ENCODE data around the gene ACP5.
"Not testable (repeated sequence)": the region's sequence is repeated elsewhere in the genome, so short reads cannot be mapped to it uniquely, and the experiment has no call there.

Gene ACP5

DNA sequence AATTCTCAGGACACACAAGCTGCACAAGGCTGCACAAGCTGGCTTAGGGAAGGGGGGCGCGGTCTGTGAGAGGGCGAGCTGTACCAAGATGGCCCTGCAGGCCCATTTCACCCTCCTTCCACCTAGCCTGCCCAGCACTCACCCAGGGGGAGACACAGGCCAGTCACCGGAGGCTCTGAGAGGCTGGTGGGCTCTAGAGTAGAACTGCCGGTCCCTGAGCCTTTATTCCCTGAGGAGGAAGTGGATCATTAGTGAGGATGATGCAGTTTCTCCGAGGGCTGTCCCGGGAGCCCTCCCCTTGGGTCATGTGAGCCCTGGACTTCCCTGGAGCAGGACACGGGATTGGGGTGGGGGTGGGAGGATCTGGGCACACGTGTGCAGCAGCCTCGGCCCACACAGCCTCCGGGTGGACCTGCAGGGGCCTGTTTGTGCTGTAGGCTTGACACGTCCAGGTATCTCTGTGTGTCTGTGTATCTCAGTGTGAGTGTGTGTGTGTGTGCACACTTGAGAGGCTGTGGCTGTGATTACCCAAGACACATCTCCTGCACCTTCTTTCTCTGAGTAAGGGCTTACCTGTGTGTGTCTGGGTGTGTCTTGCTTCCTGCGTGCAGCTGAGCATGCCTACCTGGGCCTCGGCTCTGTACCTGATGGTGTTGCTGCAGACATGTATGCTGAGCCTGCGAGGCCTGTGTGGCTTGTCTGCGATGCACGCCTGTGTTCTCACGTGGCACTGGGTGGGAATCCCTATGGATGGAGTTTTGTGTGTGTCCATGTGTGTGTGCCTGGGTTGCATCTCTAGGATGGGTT is at the start of gene ACP5:
Gene ACP5, minus strand, starts transcription at position 195 of the 807 bp plus-strand sequence. CDS start 328 bp downstream, outside the sequence.
- H3K9me3 Mint-ChIP-seq: peaks cover 1% of the 10 kb centered on the region
- H3K4me3 Mint-ChIP-seq: peak within 1 kb of the TSS; percentile 84
- peak within 1 kb of the TSS; percentile 45 for H3K27ac Mint-ChIP-seq
- H3K36me3 Mint-ChIP-seq: peaks cover 12% of the 10 kb centered on the region
- ATAC-seq (ENCODE audit: low read depth): no peak
- peaks cover 41% of the 10 kb centered on the region for H3K4me1 Mint-ChIP-seq
- H3K27me3 Mint-ChIP-seq: no peaks in the 10 kb centered on the region
- no peak for DNase-seq (ENCODE audit: low spot score in 2 of 2)

DNA sequence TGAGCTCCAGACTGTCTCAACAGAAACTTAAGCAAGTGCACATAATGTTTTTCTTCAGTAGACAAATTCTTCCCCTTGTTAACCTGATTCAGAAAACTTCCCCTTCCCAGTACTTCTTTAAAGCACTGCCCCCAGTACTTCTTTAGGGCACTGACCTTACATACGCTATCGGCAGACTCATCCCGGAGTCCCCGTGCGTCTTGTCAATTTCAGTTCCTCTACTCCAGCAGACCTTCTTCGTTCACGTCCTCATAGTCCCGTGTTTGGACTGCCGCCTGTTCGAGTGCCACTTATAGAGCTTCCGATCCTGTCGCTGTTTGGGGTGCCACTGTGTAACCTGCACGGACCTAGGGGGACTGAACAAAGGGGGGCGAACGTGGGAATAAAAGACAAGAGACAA is 48.8 kb upstream of the ACP5 start:
- no peak overlapping the region for H3K27ac Mint-ChIP-seq
- no peak for ATAC-seq (ENCODE audit: low read depth)
- no peak overlapping the region for H3K4me3 Mint-ChIP-seq
- peaks cover 9% of the 10 kb centered on the region for H3K27me3 Mint-ChIP-seq
- H3K36me3 Mint-ChIP-seq: peaks cover 3% of the 10 kb centered on the region
- H3K9me3 Mint-ChIP-seq: no peaks in the 10 kb centered on the region
- H3K4me1 Mint-ChIP-seq: peaks cover 8% of the 10 kb centered on the region
- DNase-seq (ENCODE audit: low spot score in 2 of 2): no peak

DNA sequence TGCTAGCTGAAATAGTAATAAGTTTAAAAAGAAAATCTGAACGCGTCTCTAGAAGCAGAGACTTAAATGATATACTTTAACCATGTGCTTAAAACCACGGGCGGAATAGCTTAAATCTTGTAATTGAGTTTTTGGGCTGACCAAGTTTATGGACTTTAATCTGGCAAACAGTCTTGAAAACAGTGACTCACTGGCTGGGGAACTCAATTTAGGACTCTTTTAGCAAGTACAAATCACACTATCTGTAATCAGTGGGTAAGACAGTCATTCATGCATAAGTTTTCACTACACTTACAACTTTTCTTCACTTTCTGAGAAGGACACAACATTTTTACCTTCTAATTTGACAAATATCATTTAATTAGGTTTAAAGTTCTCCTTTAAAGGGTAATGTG is 46.6 kb upstream of the ACP5 start:
- peaks cover 5% of the 10 kb centered on the region for H3K27me3 Mint-ChIP-seq
- peaks cover 8% of the 10 kb centered on the region for H3K4me1 Mint-ChIP-seq
- H3K36me3 Mint-ChIP-seq: peaks cover 21% of the 10 kb centered on the region
- no peak for DNase-seq (ENCODE audit: low spot score in 2 of 2)
- no peak for ATAC-seq (ENCODE audit: low read depth)
- no peak overlapping the region for H3K4me3 Mint-ChIP-seq
- no peaks in the 10 kb centered on the region for H3K9me3 Mint-ChIP-seq
- no peak overlapping the region for H3K27ac Mint-ChIP-seq

DNA sequence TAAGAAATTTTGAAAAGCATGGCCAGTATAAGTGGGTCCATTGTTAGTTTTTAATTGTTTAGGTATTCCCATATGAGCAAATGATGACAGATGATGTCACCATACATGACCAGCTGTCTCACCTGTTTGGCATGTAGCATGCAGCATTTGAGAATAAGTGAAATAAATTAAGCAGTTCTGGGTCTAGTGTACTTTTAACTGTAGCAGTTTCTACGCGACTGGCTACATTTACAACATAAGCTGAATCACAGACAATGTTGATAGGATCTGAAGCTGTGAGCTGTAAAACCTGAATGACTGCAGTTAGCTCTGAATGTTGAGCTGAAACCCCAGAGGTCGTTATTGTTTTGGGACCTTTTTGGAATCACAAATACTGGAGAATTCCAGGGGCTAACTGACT is 45.0 kb upstream of the ACP5 start:
- not testable (repeated sequence) for ATAC-seq (ENCODE audit: low read depth); DNase-seq (ENCODE audit: low spot score in 2 of 2); H3K27me3 Mint-ChIP-seq; H3K27ac Mint-ChIP-seq; H3K4me3 Mint-ChIP-seq; H3K9me3 Mint-ChIP-seq; H3K4me1 Mint-ChIP-seq
- H3K36me3 Mint-ChIP-seq: peaks cover 37% of the 10 kb centered on the region

DNA sequence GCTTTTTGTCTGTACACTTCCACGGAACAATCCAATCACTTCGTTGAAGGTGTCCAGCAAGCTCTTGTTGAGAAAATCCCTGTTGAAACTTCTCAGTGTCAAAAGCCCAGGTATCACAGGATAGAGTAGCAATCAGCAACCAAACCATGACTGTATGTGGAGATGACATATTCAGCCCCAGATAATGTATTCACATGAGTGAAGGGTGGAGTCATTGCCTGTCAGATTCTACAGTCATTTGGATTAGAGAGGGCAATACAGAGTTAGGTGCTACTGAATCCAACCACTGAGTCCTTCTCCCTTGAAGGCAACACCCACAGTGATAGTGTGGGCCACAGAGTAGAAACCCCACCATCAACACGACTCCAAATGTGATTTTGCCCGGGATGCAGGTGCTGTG is 43.1 kb upstream of the ACP5 start:
- peaks cover 49% of the 10 kb centered on the region for H3K36me3 Mint-ChIP-seq
- no peak for DNase-seq (ENCODE audit: low spot score in 2 of 2)
- ATAC-seq (ENCODE audit: low read depth): no peak
- H3K4me3 Mint-ChIP-seq: no peak overlapping the region
- peaks cover 9% of the 10 kb centered on the region for H3K9me3 Mint-ChIP-seq
- peaks cover 3% of the 10 kb centered on the region for H3K27me3 Mint-ChIP-seq
- no peak overlapping the region for H3K27ac Mint-ChIP-seq
- H3K4me1 Mint-ChIP-seq: peaks cover 8% of the 10 kb centered on the region

DNA sequence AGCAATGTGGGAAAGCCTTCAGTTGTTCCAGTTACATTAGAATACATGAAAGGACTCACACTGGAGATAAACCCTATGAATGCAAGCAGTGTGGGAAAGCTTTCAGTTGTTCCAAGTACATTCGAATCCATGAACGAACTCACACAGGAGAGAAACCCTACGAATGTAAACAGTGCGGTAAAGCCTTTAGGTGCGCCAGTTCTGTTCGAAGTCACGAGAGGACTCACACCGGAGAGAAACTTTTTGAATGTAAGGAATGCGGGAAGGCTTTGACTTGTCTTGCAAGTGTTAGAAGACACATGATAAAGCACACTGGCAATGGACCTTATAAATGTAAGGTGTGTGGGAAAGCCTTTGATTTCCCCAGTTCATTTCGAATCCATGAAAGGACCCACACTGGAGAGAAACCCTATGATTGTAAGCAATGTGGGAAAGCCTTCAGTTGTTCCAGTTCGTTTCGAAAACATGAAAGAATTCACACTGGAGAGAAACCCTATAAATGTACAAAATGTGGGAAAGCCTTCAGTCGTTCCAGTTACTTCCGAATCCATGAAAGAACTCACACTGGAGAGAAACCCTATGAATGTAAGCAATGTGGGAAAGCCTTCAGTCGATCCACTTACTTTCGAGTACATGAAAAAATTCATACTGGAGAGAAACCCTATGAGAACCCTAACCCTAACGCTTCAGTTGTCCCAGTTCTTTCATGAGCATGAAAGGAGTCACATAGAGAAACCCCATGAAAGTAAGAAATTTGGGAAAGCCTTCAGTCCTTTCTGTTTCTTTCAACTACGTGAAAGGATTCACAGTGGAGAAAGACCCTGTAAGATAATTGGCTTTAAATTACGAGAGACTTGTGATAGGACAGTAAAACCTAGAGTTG is 40.0 kb upstream of the ACP5 start:
- no peaks in the 10 kb centered on the region for H3K27me3 Mint-ChIP-seq
- H3K4me3 Mint-ChIP-seq: no peak overlapping the region
- peaks cover 61% of the 10 kb centered on the region for H3K36me3 Mint-ChIP-seq
- H3K27ac Mint-ChIP-seq: no peak overlapping the region
- peaks cover 2% of the 10 kb centered on the region for H3K4me1 Mint-ChIP-seq
- ATAC-seq (ENCODE audit: low read depth): no peak
- no peak for DNase-seq (ENCODE audit: low spot score in 2 of 2)
- peaks cover 12% of the 10 kb centered on the region for H3K9me3 Mint-ChIP-seq

DNA sequence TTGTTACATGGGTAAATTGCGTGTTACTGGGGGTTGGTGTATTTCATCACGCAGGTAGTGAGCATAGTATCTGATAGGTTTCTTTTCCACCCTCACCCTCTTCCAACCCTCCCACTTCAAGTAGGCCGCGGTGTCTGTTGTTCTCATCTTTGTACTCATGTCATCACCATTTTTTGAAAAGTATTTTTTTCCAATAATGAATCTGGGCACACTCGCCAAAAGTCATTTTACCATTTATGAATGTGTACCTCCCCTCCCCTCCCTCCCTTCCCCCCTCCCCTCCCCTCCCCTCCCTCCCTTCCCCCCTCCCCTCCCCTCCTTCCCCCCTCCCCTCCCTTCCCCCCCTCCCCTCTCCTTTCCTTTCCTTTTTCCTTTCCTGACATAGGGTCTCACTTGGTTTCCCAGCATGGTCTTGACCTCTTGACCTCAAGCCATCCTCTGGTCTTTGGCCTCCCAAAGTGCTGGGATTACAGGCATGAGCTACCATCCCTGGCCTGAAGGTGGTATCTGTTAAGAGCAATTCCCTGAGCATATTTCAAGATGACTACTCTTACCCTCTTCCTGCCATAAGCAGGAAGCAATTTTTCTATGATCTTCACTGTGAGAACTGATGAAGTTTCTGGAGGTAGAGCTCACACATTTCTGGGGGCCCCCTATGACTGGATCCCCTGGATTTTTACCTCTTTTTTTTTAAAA is 35.5 kb upstream of the ACP5 start:
- no peak for ATAC-seq (ENCODE audit: low read depth)
- Mint-ChIP-seq H3K27me3 (no peaks in the 10 kb centered on the region), H3K27ac (no peak overlapping the region)

DNA sequence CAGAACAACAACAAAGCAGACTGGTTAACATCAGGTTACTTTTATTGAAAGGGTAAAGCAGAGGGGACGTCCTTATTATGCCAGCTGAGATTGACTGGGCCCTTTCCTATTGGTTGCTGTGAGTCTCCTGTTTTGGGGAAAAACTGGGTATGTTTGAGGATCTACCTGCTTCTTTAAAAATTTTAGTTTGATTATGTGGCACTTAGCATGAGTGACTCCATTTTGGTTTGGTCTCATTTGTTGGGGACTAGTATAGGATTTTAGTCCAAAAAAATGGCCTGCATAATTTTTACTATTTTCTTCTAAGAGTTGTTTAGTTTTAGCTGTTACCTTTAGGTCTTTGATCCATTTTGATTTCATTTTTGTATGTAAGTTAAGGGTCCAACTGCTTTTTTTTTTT is 34.3 kb upstream of the ACP5 start:
- peaks cover 7% of the 10 kb centered on the region for H3K9me3 Mint-ChIP-seq
- H3K4me1 Mint-ChIP-seq: peaks cover 2% of the 10 kb centered on the region
- no peaks in the 10 kb centered on the region for H3K27me3 Mint-ChIP-seq
- H3K4me3 Mint-ChIP-seq: no peak overlapping the region
- H3K36me3 Mint-ChIP-seq: peaks cover 29% of the 10 kb centered on the region
- no peak overlapping the region for H3K27ac Mint-ChIP-seq
- DNase-seq (ENCODE audit: low spot score in 2 of 2): no peak
- ATAC-seq (ENCODE audit: low read depth): no peak

More for the DNA sequence above, 35.5 kb upstream of the ACP5 start:
- Mint-ChIP-seq H3K4me3 (no peak overlapping the region), H3K9me3 (peaks cover 10% of the 10 kb centered on the region), H3K36me3 (peaks cover 32% of the 10 kb centered on the region), H3K4me1 (peaks cover 2% of the 10 kb centered on the region)
- no peak for DNase-seq (ENCODE audit: low spot score in 2 of 2)

DNA sequence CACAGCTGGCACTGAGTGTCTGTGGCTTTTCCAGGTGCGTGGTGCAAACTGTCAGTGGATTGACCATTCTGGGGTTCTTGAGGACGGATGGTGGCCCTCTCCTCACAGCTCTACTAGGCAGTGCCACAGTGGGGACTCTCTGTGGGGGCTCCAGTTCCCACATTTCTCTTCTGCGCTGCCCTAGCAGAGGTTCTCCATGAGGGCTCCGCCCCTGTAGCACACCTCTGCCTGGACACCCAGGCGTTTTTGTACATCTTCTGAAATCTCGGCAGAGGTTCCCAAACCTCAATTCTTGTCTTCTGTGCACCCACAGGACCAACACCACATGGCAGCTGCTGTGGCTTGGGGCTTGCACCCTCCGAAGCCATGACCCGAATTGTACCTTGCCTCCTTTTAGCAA is 29.0 kb upstream of the ACP5 start:
- ATAC-seq (ENCODE audit: low read depth) (no peak), DNase-seq (ENCODE audit: low spot score in 2 of 2) (no peak)
- peaks cover 30% of the 10 kb centered on the region for H3K36me3 Mint-ChIP-seq
- H3K27me3 Mint-ChIP-seq: no peaks in the 10 kb centered on the region
- H3K27ac Mint-ChIP-seq: no peak overlapping the region
- peaks cover 7% of the 10 kb centered on the region for H3K9me3 Mint-ChIP-seq
- H3K4me3 Mint-ChIP-seq: no peak overlapping the region
- H3K4me1 Mint-ChIP-seq: peaks cover 9% of the 10 kb centered on the region

DNA sequence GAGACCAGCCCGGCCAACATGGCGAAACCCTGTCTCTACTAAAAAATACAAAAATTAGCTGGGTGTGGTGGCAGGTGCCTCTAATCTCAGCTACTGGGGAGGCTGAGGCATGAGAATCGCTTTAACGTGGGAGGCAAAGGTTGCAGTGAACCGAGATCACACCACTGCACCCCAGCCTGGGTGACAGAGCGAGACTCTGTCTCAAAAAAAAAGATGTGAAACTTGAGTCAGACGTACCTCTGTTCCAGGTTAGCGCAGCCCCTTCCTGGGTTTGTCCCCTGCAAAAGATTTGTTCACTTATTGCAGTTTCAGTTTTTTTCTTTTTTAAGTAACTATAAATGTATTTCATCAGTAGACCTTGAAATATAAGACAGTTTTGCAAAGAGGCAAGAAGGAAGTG is 22.3 kb upstream of the ACP5 start:
- not testable (repeated sequence) for H3K9me3 Mint-ChIP-seq; DNase-seq (ENCODE audit: low spot score in 2 of 2); H3K27ac Mint-ChIP-seq; H3K4me3 Mint-ChIP-seq; H3K36me3 Mint-ChIP-seq; H3K27me3 Mint-ChIP-seq; ATAC-seq (ENCODE audit: low read depth)
- peaks cover 18% of the 10 kb centered on the region for H3K4me1 Mint-ChIP-seq

DNA sequence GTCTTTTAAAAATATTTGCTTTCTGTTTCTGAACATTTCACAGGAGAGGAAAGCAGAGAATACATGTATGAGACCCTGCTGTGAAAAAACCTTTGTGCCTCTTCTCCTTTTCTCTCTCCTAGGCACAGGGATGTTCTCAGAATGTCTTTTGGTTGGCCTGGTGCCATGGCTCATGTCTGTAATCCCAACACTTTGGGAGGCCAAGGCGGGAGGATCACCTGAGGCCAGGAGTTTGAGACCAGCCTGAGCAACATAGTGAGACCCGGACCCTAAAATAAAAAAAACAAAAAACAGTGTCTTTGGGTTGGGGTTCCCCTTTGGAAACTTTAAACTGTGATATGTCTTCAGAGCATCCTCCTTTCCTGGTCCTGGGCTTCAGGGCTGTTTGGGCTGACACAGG is 21.3 kb upstream of the ACP5 start:
- peaks cover 16% of the 10 kb centered on the region for H3K4me1 Mint-ChIP-seq
- H3K27ac Mint-ChIP-seq: no peak overlapping the region
- DNase-seq (ENCODE audit: low spot score in 2 of 2) (no peak), ATAC-seq (ENCODE audit: low read depth) (no peak)
- peaks cover 5% of the 10 kb centered on the region for H3K36me3 Mint-ChIP-seq
- no peaks in the 10 kb centered on the region for H3K27me3 Mint-ChIP-seq
- peak overlapping the region; percentile 2 for H3K4me3 Mint-ChIP-seq
- no peaks in the 10 kb centered on the region for H3K9me3 Mint-ChIP-seq

DNA sequence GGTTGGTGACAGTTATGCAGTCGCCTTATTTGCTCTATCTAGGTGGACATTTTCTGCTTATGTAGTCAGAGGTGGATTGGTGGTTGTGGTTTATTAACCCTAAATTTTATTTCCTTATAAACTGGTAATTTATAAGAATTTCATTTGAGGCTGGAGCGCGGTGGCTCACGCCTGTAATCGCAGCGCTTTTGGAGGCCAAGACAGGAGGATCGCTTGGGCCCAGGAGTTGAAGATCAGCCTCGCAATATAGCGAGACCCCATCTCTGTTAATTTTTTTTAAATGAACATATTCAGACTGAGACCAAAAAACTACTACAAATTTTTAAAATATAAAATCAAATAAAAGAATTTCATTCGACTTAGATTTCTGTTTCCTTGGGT is 20.6 kb upstream of the ACP5 start:
- peak overlapping the region; percentile 91 for H3K4me3 Mint-ChIP-seq
- H3K27me3 Mint-ChIP-seq: no peaks in the 10 kb centered on the region
- H3K27ac Mint-ChIP-seq: peak overlapping the region; percentile 97
- no peaks in the 10 kb centered on the region for H3K9me3 Mint-ChIP-seq
- DNase-seq (ENCODE audit: low spot score in 2 of 2) (no peak), ATAC-seq (ENCODE audit: low read depth) (no peak)
- peaks cover 5% of the 10 kb centered on the region for H3K36me3 Mint-ChIP-seq
- H3K4me1 Mint-ChIP-seq: peaks cover 16% of the 10 kb centered on the region

DNA sequence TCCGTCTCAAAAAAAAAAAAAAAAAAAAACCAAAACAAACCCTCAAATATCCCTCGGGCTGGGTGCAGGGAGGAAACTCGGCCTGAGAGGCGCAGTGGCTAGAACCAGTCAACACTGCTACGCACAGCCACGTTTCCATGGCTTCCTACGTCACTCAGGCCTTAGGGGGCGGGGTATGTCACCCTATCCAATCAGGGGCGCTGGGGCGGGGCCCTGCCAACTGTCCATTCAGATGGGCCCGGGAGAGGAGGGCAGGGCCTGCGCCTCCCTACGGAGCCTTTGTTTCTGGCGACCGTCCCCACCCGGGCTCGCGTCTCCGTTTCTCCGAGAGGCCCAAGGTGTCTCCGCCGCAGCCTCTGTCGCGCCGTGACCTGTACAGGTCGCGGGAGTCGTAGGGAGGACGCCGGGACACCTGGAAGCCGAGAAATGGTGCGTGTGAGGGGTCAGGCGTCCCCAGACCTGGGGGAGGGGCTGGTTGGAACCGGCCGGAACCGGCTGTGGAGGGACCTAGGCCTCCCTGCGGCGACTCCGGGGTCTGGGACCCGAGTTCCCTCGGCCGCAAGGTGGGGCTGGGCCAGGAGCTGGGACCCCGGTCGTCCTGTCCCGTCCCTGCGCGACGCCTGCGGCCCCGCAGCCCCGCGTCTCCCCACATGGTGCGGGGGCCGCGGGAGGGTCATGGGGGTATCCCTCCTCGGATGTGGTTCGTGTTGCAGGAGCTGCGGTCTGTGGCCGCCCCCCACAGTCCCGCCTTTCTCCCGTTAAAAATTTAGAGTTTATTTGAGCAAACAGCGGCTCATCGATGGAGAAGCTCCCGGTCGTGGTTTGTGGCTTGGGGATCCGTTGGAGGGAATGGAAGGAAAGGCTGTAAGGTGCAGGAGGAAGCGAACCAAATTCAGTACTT is 20.0 kb upstream of the ACP5 start, which contains the start of gene ZNF627:
Gene ZNF627, plus strand, starts transcription at position 282 of the 901 bp plus-strand sequence. Its CDS starts 145 bp downstream, at position 427.
- no peaks in the 10 kb centered on the region for H3K9me3 Mint-ChIP-seq
- peak within 1 kb of the TSS; percentile 91 for H3K4me3 Mint-ChIP-seq
- H3K4me1 Mint-ChIP-seq: peaks cover 14% of the 10 kb centered on the region
- H3K36me3 Mint-ChIP-seq: peaks cover 3% of the 10 kb centered on the region
- ATAC-seq (ENCODE audit: low read depth) (peak; percentile 98), DNase-seq (ENCODE audit: low spot score in 2 of 2) (peak; percentile 93 to 95)
- H3K27ac Mint-ChIP-seq: peak within 1 kb of the TSS; percentile 97
- no peaks in the 10 kb centered on the region for H3K27me3 Mint-ChIP-seq

Data from memory B cell (primary cell).